Body of pancreas (tissue), 4 donors: ENCODE data around the gene CMKLR1.

Source experiments
- POLR2A ChIP-seq, 3 donors: fragments of 450-650 bp; IDR thresholded peaks; one replicate each; pipeline ENCODE4 v1.6.1; 2016; ENCODE audit warnings: antibody characterized with exemption in 3 of 3, mild to moderate bottlenecking in 2 of 3
- TF ChIP-seq, protein P1 (sequence below), 7 experiments: fragments of 450-650 bp in 4 of 7; fragments of 200-600 bp in 3 of 7; sonication (generic) in 3 of 7; IDR thresholded peaks; one replicate each; pipeline ENCODE4 v1.5.1; 2016 to 2019; ENCODE audit warnings: antibody characterized with exemption in 7 of 7

DNA sequence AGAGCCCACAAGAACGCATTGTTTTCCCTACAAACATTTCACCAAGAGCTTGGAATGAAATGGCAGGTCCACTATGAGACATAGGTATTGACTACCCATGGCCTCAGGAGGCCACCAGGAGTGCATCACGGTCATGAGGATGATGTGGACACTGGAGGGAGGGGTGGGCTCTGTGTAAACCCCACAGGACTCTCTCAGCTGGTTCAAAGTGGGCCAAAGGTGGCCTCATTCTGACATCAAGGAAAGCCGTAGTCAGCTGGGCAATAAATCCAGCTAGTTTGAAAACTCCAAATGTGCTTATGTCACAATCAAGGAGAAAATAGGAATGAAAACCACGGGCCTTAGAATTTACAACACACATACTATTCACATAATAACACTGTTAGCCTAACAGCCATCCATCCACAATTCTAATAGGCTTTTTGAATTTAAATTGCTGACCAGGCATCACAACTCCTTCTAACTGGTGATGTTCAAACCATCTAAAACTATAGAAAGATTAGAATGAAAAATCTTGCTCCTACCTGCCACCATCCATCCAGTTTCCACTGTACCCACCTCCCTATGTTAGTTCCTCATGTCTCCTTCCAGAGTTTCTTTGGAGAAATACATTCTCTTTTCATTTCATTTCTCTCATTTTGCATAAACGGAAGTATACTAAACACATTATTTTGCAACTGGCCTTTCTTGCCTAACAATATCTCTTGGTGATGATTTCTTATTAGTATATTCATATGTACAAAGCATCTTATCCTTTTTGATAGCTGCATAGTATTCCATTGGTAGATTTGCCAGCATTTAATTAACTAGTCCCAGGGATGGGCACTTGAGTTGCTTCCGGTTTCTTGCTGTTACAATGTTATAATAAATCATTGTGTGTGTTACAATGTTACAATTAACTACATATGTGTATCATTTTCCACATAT is 21.5 kb downstream of the CMKLR1 start:
- TF ChIP-seq, protein P1, sequence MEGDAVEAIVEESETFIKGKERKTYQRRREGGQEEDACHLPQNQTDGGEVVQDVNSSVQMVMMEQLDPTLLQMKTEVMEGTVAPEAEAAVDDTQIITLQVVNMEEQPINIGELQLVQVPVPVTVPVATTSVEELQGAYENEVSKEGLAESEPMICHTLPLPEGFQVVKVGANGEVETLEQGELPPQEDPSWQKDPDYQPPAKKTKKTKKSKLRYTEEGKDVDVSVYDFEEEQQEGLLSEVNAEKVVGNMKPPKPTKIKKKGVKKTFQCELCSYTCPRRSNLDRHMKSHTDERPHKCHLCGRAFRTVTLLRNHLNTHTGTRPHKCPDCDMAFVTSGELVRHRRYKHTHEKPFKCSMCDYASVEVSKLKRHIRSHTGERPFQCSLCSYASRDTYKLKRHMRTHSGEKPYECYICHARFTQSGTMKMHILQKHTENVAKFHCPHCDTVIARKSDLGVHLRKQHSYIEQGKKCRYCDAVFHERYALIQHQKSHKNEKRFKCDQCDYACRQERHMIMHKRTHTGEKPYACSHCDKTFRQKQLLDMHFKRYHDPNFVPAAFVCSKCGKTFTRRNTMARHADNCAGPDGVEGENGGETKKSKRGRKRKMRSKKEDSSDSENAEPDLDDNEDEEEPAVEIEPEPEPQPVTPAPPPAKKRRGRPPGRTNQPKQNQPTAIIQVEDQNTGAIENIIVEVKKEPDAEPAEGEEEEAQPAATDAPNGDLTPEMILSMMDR (IDR thresholded peaks at IDR 0.05) = no peak
- no peak for TF ChIP-seq POLR2A (IDR thresholded peaks at IDR 0.05)
